ENCODE data around the gene PERM1.
A peak's percentile ranks its signal among the peaks of the same experiment; 100 is the strongest.
"Not testable (repeated sequence)": the region's sequence is repeated elsewhere in the genome, so short reads cannot be mapped to it uniquely, and the experiment has no call there.

PERM1 gene

GRCh38 chr1:997993-998744 lies 16.3 kb upstream of the PERM1 start:
- DNase-seq (ENCODE audit: low read depth in 2 of 3, low spot score in 1 of 3) = no peak

GRCh38 chr1:997713-997992 lies 15.8 kb upstream of the PERM1 start:
- DNase-seq (ENCODE audit: low read depth in 2 of 3, low spot score in 1 of 3) = no peak

GRCh38 chr1:996851-997712 lies 15.2 kb upstream of the PERM1 start:
- no peak for DNase-seq (ENCODE audit: low read depth in 2 of 3, low spot score in 1 of 3)

- DNase-seq (ENCODE audit: low read depth in 2 of 3, low spot score in 1 of 3) = no peak
Measured at GRCh38 chr1:995665-996633, 14.1 kb upstream of the PERM1 start.

- DNase-seq (ENCODE audit: low read depth in 2 of 3, low spot score in 1 of 3) = not testable (repeated sequence)
Measured at GRCh38 chr1:994546-994945, 12.7 kb upstream of the PERM1 start.

GRCh38 chr1:993379-993995 lies 11.6 kb upstream of the PERM1 start:
- DNase-seq (ENCODE audit: low read depth in 2 of 3, low spot score in 1 of 3) = no peak

GRCh38 chr1:992362-992761 lies 10.5 kb upstream of the PERM1 start:
- DNase-seq (ENCODE audit: low read depth in 2 of 3, low spot score in 1 of 3) = no peak

- DNase-seq (ENCODE audit: low read depth in 2 of 3, low spot score in 1 of 3) = no peak
Measured at GRCh38 chr1:991895-992294, 10.0 kb upstream of the PERM1 start.

- DNase-seq (ENCODE audit: low read depth in 2 of 3, low spot score in 1 of 3) = not testable (repeated sequence)
Measured at GRCh38 chr1:991275-991674, 9.4 kb upstream of the PERM1 start.

GRCh38 chr1:988061-988460 lies 6.2 kb upstream of the PERM1 start:
- DNase-seq (ENCODE audit: low read depth in 2 of 3, low spot score in 1 of 3) = not testable (repeated sequence)

GRCh38 chr1:985126-985525 lies 3.2 kb upstream of the PERM1 start:
- no peak for DNase-seq (ENCODE audit: low read depth in 2 of 3, low spot score in 1 of 3)

- DNase-seq (ENCODE audit: low read depth in 2 of 3, low spot score in 1 of 3) = no peak
Measured at GRCh38 chr1:984476-984814, 2.6 kb upstream of the PERM1 start.

- peak in 1 of 3 donors; percentile 63 for DNase-seq (ENCODE audit: low read depth in 2 of 3, low spot score in 1 of 3)
Measured at GRCh38 chr1:983798-984475, 2.0 kb upstream of the PERM1 start.

- no peak for DNase-seq (ENCODE audit: low read depth in 2 of 3, low spot score in 1 of 3)
Measured at GRCh38 chr1:982765-983436, 1.0 kb upstream of the PERM1 start.

- no peak for DNase-seq (ENCODE audit: low read depth in 2 of 3, low spot score in 1 of 3)
Measured at GRCh38 chr1:981491-981954, 370 bp downstream of the PERM1 start.

- no peak for DNase-seq (ENCODE audit: low read depth in 2 of 3, low spot score in 1 of 3)
Measured at GRCh38 chr1:980602-981395, 1.1 kb downstream of the PERM1 start.

GRCh38 chr1:980137-980571 lies 1.7 kb downstream of the PERM1 start:
- DNase-seq (ENCODE audit: low read depth in 2 of 3, low spot score in 1 of 3) = no peak

GRCh38 chr1:979744-980072 lies 2.2 kb downstream of the PERM1 start:
- DNase-seq (ENCODE audit: low read depth in 2 of 3, low spot score in 1 of 3) = no peak

Data from stimulated activated CD4-positive, alpha-beta T cell treated with anti-CD3 and anti-CD28 coated beads, Interleukin-12 subunit alpha, Interleukin-12 subunit beta, amount 100 ng/mL, for 48 hours (primary cell).